GM13977 (cell line): ENCODE measurements around the gene LINC01488.

Source experiments
- DNase-seq: peaks from one replicate; pipeline ENCODE4 v3.0.0; 2012; ENCODE audit warnings: low spot score
- CTCF ChIP-seq: IDR thresholded peaks from 2 replicates; pipeline ENCODE4 v1.5.1; 2012; ENCODE audit warnings: mild to moderate bottlenecking, control low read depth; ENCODE audit not compliant: insufficient read depth; ENCODE audit errors: extremely low read depth, missing control alignments
- in situ Hi-C: fragments of 300-500 bp; cut with MboI; formaldehyde crosslinking; loops from one replicate; pipeline ENCODE4 v1.12.0; 2022; ENCODE audit warnings: low sequenced_read_pairs, low pct_unique_long_range_greater_than_20kb, mixed read lengths, inconsistent platforms; ENCODE audit not compliant: unreplicated experiment

The LINC01488 gene

GRCh38 chr11:69450064-69450856 lies 31.2 kb upstream of the LINC01488 start:
- in situ Hi-C loops: no loop called here
- no peak for TF ChIP-seq CTCF
- no peak for DNase-seq

- no peak for DNase-seq
- TF ChIP-seq CTCF: no peak
- in situ Hi-C loops: no loop called here
Observed at GRCh38 chr11:69450857-69451220, 30.6 kb upstream of the LINC01488 start.

GRCh38 chr11:69451289-69451688 lies 30.2 kb upstream of the LINC01488 start:
- TF ChIP-seq CTCF: no peak

GRCh38 chr11:69452206-69452987 lies 29.1 kb upstream of the LINC01488 start:
- no peak for TF ChIP-seq CTCF
- DNase-seq: no peak
- in situ Hi-C loops: no loop called here

More at GRCh38 chr11:69451289-69451688, 30.2 kb upstream of the LINC01488 start:
- in situ Hi-C loops: no loop called here
- no peak for DNase-seq

- in situ Hi-C loops: no loop called here
- no peak for TF ChIP-seq CTCF
- DNase-seq: no peak
Observed at GRCh38 chr11:69453151-69453550, 28.3 kb upstream of the LINC01488 start.

GRCh38 chr11:69454018-69454417 lies 27.4 kb upstream of the LINC01488 start:
- DNase-seq: no peak
- no peak for TF ChIP-seq CTCF
- in situ Hi-C loops: no loop called here
